Panc1 (cell line): ENCODE results near the gene SPRR2E.

Experiments
- CTCF ChIP-seq: fragments of 450-650 bp; IDR thresholded peaks from 2 replicates; pipeline ENCODE4 v1.5.1; 2017; ENCODE audit warnings: mild to moderate bottlenecking
- POLR2AphosphoS5 ChIP-seq: IDR thresholded peaks from 2 replicates; pipeline ENCODE4 v1.6.1; 2012; ENCODE audit warnings: mild to moderate bottlenecking, low read depth, low read length, moderate library complexity
- REST ChIP-seq, 2 experiments: IDR thresholded peaks; 2 replicates each; pipeline ENCODE4 v1.6.1; 2011 to 2012; ENCODE audit warnings: low read depth in 2 of 2, control low read depth in 1 of 2, low read length in 1 of 2, mild to moderate bottlenecking in 1 of 2, moderate library complexity in 1 of 2; ENCODE audit not compliant: insufficient read depth in 1 of 2

GRCh38 chr1:153087652-153088051, 6.7 kb downstream of the SPRR2E start:
- TF ChIP-seq CTCF (no peak), POLR2AphosphoS5 (no peak), REST (IDR thresholded peaks at IDR 0.05; ENCODE audit: insufficient read depth in 1 of 2, low read depth in 2 of 2, low read length in 1 of 2) (no peak)
